Measurements from ENCODE around the gene ZNF2. TPM values are rescaled to one million over a fixed set of nuclear protein-coding genes. Genes with fewer than 3 reads are reported as not detected.
A peak's percentile ranks its signal among the peaks of the same experiment; 100 is the strongest.

ZNF2 gene
- total and polyA plus RNA-seq, 3 donors from 2014 or later: 5.8 to 7.9 (median 7.1) TPM

- intact Hi-C loops (cut with DNase I; ENCODE audit: low total_unique reads): no loop called here
- H3K4me3 ChIP-seq: peak within 1 kb of the TSS; percentile 76 to 85
- peaks cover 8% of the 10 kb centered on the region for H3K4me1 ChIP-seq
- TF ChIP-seq POLR2A (IDR thresholded peaks at IDR 0.05): no peak
- TF ChIP-seq CTCF (IDR thresholded peaks at IDR 0.05): peak in 2 of 3 experiments; percentile 10 to 11
- H3K36me3 ChIP-seq (ENCODE audit: low read depth, missing control alignments): no peaks in the 10 kb centered on the region
- peak; percentile 96 for DNase-seq
- 1% methylated on average over 20 to 67 of the region's 74 CpGs for WGBS, 2 donors
- H3K27ac ChIP-seq: peak within 1 kb of the TSS; percentile 71 to 85
- H3K9me3 ChIP-seq: no peaks in the 10 kb centered on the region
- no peaks in the 10 kb centered on the region for H3K27me3 ChIP-seq
Observed at GRCh38 chr2:95207111-95207961, 41.7 kb downstream of the ZNF2 start, which contains the start of gene ZNF892. TSS of gene ZNF892 (plus strand) at chr2:95207521. CDS start at chr2:95207816, 295 bp downstream.

- Histone ChIP-seq H3K4me3 (peak overlapping the region; percentile 76 to 85), H3K36me3 (ENCODE audit: low read depth, missing control alignments) (no peaks in the 10 kb centered on the region), H3K4me1 (peaks cover 8% of the 10 kb centered on the region), H3K27me3 (no peaks in the 10 kb centered on the region), H3K9me3 (no peaks in the 10 kb centered on the region), H3K27ac (peak overlapping the region in 1 of 2 donors; percentile 85)
- TF ChIP-seq CTCF (IDR thresholded peaks at IDR 0.05): no peak
- DNase-seq: no peak
- 54 to 55% methylated on average over 6 of the region's 6 CpGs for WGBS, 2 donors
- intact Hi-C loops (cut with DNase I; ENCODE audit: low total_unique reads): no loop called here
Observed at GRCh38 chr2:95208106-95208505, 42.5 kb downstream of the ZNF2 start.

- H3K4me1 ChIP-seq: no peaks in the 10 kb centered on the region
- peaks cover 3% of the 10 kb centered on the region for H3K9me3 ChIP-seq
- intact Hi-C loops (cut with DNase I; ENCODE audit: low total_unique reads): no loop called here
- no peaks in the 10 kb centered on the region for H3K27me3 ChIP-seq
- WGBS, 2 donors: 94 to 95% methylated on average over 6 of the region's 6 CpGs
- TF ChIP-seq CTCF (IDR thresholded peaks at IDR 0.05) (no peak), POLR2A (IDR thresholded peaks at IDR 0.05) (no peak)
- no peak overlapping the region for H3K27ac ChIP-seq
- no peaks in the 10 kb centered on the region for H3K36me3 ChIP-seq (ENCODE audit: low read depth, missing control alignments)
- no peak for DNase-seq
- H3K4me3 ChIP-seq: no peak overlapping the region
Observed at GRCh38 chr2:95215018-95215612, 49.5 kb downstream of the ZNF2 start.

- peaks cover 3% of the 10 kb centered on the region for H3K9me3 ChIP-seq
Observed at GRCh38 chr2:95220449-95220848, 54.8 kb downstream of the ZNF2 start.

More at GRCh38 chr2:95220449-95220848, 54.8 kb downstream of the ZNF2 start:
- Histone ChIP-seq H3K36me3 (ENCODE audit: low read depth, missing control alignments) (no peaks in the 10 kb centered on the region), H3K27ac (no peak overlapping the region), H3K4me1 (no peaks in the 10 kb centered on the region), H3K27me3 (no peaks in the 10 kb centered on the region), H3K4me3 (no peak overlapping the region)
- intact Hi-C loops (cut with DNase I; ENCODE audit: low total_unique reads): no loop called here
- TF ChIP-seq POLR2A (IDR thresholded peaks at IDR 0.05): no peak
- no peak for TF ChIP-seq CTCF (IDR thresholded peaks at IDR 0.05)
- DNase-seq: no peak
- 94 to 95% methylated on average over 3 of the region's 3 CpGs for WGBS, 2 donors

All from testis (tissue), 3 donors.